K562 (cell line): ENCODE data around the gene IL26. TPM values are rescaled to one million over a fixed set of nuclear protein-coding genes. Genes with fewer than 3 reads are reported as not detected.
A peak's percentile ranks its signal among the peaks of the same experiment; 100 is the strongest.

Source experiments
- CEBPB ChIP-seq: fragments of 450-650 bp; IDR thresholded peaks from 2 replicates; pipeline ENCODE4 v1.6.1; 2016; ENCODE audit warnings: missing genetic modification characterization, missing compliant biosample characterization
- DPF2 ChIP-seq: fragments of 450-650 bp; IDR thresholded peaks from 2 replicates; pipeline ENCODE4 v1.6.1; 2016
- ELF1 ChIP-seq: fragments of 200-800 bp; sonication (Bioruptor generic); IDR thresholded peaks from 2 replicates; pipeline ENCODE4 v1.6.1; 2016; ENCODE audit warnings: missing genetic modification characterization, missing compliant biosample characterization
- MEIS2 ChIP-seq: fragments of 450-650 bp; IDR thresholded peaks from 2 replicates; pipeline ENCODE4 v1.6.1; 2014; ENCODE audit warnings: mild to moderate bottlenecking; ENCODE audit not compliant: partially characterized antibody
- THRAP3 ChIP-seq: fragments of 450-650 bp; IDR thresholded peaks from 2 replicates; pipeline ENCODE4 v1.6.1; 2016; ENCODE audit warnings: mild to moderate bottlenecking, inconsistent platforms, borderline replicate concordance
- ZNF143 ChIP-seq: sonication (generic); formaldehyde crosslinking; IDR thresholded peaks from 2 replicates; pipeline ENCODE4 v1.9.0; 2022; ENCODE audit warnings: mild to moderate bottlenecking, missing genetic modification reagents
- ZNF695 ChIP-seq: fragments of 450-650 bp; formaldehyde crosslinking; IDR thresholded peaks from 2 replicates; pipeline ENCODE4 v1.4.0; 2020; ENCODE audit warnings: mild to moderate bottlenecking, moderate library complexity
- polyA plus RNA-seq, 8 experiments: library from polyadenylated mRNA; depleted of rRNA in 4 of 8; stranded (reverse) in 5 of 8; unstranded in 3 of 8; fragments of >200 nt; fragmentation: Nextera tagmentation in 2 of 8; fragmentation: Illumina TruSeq in 1 of 8; extraction: Ambion mirVana in 2 of 8; extraction: Trizol in 1 of 8; gene quantifications; 2 replicates each; pipeline versions ENCODE4 v1.2.1 to v1.2.3, GENCODE V29; 2011 to 2014; ENCODE audit warnings: inconsistent platforms in 1 of 8, missing spikeins in 1 of 8
- total RNA-seq, 7 experiments: library from RNA; depleted of rRNA in 6 of 7; stranded (reverse); fragments of >200 nt in 6 of 7; fragmentation: Illumina TruSeq in 2 of 7; extraction: Trizol in 2 of 7; gene quantifications; 2 replicates each; pipeline versions ENCODE4 v1.2.1 to v1.2.3, GENCODE V29; 2011 to 2021; ENCODE audit warnings: low replicate concordance in 1 of 7
- TF ChIP-seq, protein P1 (sequence below): fragments of 450-650 bp; IDR thresholded peaks from 2 replicates; pipeline ENCODE4 v1.6.1; 2016; ENCODE audit warnings: low read depth

The IL26 gene
- total and polyA plus RNA-seq, 9 of the 15 experiments (the other 6 are each of a cell fraction or from before 2014, with no cell fraction given): not detected

- TF ChIP-seq, protein P1, sequence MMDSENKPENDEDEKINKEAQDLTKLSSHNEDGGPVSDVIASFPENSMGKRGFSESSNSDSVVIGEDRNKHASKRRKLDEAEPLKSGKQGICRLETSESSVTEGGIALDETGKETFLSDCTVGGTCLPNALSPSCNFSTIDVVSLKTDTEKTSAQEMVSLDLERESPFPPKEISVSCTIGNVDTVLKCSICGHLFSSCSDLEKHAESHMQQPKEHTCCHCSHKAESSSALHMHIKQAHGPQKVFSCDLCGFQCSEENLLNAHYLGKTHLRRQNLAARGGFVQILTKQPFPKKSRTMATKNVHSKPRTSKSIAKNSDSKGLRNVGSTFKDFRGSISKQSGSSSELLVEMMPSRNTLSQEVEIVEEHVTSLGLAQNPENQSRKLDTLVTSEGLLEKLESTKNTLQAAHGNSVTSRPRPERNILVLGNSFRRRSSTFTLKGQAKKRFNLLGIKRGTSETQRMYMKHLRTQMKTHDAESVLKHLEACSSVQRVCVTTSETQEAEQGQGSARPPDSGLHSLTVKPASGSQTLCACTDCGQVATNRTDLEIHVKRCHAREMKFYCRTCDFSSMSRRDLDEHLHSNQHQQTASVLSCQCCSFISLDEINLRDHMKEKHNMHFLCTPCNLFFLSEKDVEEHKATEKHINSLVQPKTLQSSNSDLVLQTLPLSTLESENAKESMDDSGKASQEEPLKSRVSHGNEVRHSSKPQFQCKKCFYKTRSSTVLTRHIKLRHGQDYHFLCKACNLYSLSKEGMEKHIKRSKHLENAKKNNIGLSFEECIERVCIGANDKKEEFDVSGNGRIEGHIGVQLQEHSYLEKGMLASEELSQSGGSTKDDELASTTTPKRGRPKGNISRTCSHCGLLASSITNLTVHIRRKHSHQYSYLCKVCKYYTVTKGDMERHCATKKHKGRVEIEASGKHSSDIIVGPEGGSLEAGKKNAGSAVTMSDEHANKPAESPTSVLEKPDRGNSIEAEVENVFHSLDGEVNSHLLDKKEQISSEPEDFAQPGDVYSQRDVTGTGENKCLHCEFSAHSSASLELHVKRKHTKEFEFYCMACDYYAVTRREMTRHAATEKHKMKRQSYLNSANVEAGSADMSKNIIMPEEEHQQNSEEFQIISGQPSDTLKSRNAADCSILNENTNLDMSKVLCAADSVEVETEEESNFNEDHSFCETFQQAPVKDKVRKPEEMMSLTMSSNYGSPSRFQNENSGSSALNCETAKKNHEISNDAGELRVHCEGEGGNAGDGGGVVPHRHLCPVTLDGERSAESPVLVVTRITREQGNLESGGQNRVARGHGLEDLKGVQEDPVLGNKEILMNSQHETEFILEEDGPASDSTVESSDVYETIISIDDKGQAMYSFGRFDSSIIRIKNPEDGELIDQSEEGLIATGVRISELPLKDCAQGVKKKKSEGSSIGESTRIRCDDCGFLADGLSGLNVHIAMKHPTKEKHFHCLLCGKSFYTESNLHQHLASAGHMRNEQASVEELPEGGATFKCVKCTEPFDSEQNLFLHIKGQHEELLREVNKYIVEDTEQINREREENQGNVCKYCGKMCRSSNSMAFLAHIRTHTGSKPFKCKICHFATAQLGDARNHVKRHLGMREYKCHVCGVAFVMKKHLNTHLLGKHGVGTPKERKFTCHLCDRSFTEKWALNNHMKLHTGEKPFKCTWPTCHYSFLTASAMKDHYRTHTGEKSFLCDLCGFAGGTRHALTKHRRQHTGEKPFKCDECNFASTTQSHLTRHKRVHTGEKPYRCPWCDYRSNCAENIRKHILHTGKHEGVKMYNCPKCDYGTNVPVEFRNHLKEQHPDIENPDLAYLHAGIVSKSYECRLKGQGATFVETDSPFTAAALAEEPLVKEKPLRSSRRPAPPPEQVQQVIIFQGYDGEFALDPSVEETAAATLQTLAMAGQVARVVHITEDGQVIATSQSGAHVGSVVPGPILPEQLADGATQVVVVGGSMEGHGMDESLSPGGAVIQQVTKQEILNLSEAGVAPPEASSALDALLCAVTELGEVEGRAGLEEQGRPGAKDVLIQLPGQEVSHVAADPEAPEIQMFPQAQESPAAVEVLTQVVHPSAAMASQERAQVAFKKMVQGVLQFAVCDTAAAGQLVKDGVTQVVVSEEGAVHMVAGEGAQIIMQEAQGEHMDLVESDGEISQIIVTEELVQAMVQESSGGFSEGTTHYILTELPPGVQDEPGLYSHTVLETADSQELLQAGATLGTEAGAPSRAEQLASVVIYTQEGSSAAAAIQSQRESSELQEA: no peak
- TF ChIP-seq DPF2: no peak
- TF ChIP-seq ZNF695 (CRISPR knock-in tag): no peak
- TF ChIP-seq THRAP3: no peak
- TF ChIP-seq MEIS2: peak; percentile 39
- TF ChIP-seq ELF1 (tag): peak; percentile 71
- TF ChIP-seq CEBPB (tag): peak; percentile 89
- TF ChIP-seq ZNF143 (CRISPR knock-in tag): 0 out of 2 replicates have a peak, but pooled peaks have one; percentile 28
- TF ChIP-seq, all 486 proteins: peak for 11
Measured at GRCh38 chr12:68180792-68181744, 44.5 kb downstream of the IL26 start (continued).
